A673 (cell line): ENCODE data around the gene LBX1.

Source experiments
- EZH2 ChIP-seq: fragments of 200-600 bp; sonication (generic); IDR thresholded peaks from 2 replicates; pipeline ENCODE4 v1.6.1; 2017; ENCODE audit warnings: borderline replicate concordance, low read depth, mild to moderate bottlenecking, mixed read lengths, antibody characterized with exemption, low read length; ENCODE audit not compliant: poor library complexity, severe bottlenecking
- TF ChIP-seq, protein P1 (sequence below): fragments of 300-800, 200-600 bp; sonication (generic); conservative IDR thresholded peaks from 2 replicates; pipeline ENCODE4 v1.5.1; 2017; ENCODE audit warnings: low read depth, mild to moderate bottlenecking, antibody characterized with exemption, low read length, moderate library complexity, mixed read lengths

DNA sequence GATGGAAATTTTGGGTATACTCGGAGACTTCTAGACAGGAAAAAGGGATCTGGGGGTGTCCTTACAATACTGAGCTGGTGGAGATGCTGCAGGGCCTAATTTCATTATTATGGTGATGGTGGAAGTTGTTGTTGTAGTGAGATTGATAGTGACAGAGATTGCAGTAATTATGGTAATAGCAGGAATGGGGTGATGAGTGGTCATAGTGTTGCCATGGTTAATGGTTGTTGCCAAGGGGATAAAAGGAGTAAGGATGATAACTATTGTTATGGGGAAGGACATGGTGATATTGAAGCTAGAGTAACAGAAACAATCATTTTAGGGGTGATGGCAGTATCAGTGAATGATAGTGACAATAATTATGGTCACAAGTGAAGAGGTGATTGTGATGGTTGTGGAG, 27.1 kb upstream of the LBX1 start:
- TF ChIP-seq, protein P1, sequence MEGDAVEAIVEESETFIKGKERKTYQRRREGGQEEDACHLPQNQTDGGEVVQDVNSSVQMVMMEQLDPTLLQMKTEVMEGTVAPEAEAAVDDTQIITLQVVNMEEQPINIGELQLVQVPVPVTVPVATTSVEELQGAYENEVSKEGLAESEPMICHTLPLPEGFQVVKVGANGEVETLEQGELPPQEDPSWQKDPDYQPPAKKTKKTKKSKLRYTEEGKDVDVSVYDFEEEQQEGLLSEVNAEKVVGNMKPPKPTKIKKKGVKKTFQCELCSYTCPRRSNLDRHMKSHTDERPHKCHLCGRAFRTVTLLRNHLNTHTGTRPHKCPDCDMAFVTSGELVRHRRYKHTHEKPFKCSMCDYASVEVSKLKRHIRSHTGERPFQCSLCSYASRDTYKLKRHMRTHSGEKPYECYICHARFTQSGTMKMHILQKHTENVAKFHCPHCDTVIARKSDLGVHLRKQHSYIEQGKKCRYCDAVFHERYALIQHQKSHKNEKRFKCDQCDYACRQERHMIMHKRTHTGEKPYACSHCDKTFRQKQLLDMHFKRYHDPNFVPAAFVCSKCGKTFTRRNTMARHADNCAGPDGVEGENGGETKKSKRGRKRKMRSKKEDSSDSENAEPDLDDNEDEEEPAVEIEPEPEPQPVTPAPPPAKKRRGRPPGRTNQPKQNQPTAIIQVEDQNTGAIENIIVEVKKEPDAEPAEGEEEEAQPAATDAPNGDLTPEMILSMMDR, result no peak
- TF ChIP-seq EZH2, result no peak
